NCI-H345 treated with DMSO at 0.1 percent for 48 hours (cell line): ENCODE results near the gene PNLIPRP2.

Source experiments
- DNase-seq: peaks from one replicate; lab custom pipeline; 2025; ENCODE audit not compliant: unreplicated experiment; lab: John Stamatoyannopoulos, UW

The PNLIPRP2 gene

GRCh38 chr10:116620423-116621400 is at the start of gene PNLIPRP2:
TSS of gene PNLIPRP2 (plus strand) at chr10:116620953.
- no peak for DNase-seq

DNA sequence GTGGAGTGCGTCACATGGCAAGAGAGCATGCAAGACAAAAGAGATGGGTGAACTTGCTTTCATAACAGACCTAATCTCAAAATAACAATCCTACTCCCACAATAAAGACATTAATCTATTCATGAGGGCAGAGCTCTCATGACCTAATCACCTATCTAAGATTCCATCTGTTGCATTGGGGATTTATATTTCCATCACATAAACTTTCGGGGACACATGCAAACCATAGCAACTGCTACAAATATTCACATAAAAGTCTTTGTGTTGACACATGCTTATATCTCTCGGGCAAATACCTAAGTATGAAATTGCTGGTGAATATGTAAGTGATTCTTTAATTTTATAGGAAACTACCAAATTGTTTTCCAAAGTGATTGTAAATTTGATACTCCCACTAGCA is 46.0 kb upstream of the PNLIPRP2 start:
- no peak for DNase-seq

GRCh38 chr10:116587878-116588591 is 32.7 kb upstream of the PNLIPRP2 start:
- no peak for DNase-seq

DNA sequence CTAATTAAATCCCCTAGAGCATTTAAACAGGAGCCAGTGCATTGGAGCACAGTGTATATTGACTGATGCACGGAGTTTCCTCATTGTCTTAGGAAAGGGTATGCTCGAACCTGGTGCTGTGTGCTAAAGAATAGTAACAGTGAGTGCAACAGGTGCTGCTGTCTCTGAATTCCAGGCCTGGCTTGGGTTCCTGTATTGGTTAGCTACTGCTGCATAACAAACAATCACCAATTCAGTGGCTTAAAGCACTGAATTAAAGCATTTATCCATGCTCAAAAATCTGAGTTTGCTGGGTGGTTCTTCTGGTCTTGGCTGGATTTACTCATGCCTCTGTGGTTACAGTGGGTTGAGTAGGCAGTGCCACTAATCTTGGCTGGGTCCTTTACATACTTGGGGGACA is 31.8 kb upstream of the PNLIPRP2 start:
- no peak for DNase-seq

DNA sequence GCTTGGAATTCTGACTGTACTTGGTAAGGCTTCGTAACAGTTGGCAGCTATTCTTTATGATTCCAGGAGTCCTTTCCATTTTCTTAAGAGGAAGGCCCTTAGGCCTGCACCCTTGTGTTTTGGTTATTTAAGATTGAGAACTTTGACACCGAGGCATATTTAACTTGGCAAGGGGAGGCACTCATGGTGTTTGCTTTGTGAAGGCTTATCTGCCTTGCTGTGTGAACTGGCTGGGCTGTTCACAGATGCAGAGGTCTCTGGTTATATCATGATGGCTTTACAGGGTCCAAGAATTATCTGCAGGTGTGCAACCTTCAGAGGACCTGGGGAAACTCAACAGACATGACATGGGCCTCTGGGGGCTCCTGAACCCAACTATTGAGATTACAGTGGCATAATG is 30.8 kb upstream of the PNLIPRP2 start:
- no peak for DNase-seq

DNA sequence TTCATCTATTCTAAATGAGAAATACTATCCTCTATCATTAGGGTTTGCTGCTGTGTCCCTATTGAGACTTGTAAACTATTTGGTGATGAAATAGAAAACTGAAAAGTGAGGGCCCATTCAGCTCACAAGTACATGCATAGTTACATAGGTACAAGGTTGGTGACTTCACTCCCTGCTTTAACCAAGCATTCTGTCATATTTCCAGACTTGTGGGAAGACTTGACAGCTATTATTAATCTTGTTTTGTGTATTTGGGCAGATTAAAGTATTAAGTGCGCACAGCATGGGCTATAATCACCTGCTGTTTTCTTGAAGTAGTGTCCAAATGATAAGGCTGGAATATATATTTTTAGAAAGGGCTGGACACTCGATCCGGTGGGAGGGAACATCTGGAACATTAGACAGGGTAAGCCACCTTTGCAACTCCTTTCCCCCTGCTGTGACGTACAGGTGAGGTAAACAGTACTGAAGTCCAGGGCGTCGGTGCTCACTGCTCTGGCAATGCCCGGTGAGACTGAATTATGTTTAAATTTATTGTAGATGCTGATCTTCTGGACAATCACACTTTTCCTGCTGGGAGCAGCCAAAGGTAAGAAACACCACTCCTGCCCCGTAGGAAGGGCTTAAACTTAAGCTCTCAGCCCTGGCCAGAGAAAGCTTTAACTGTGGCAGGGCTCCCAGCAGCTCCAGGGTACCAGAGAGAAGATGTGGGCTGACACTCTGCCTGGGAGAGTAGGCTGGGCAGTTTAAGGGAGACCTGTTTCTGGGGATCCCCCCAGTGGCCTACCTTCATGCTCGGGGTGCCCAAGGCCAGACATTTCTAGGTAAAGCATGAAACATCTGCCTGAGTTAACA is 29.9 kb upstream of the PNLIPRP2 start, which contains the start of gene PNLIPRP1:
Gene PNLIPRP1, plus strand, starts transcription at position 370 of the 855 bp plus-strand sequence. Its CDS starts 171 bp downstream, at position 541.
- no peak for DNase-seq

GRCh38 chr10:116593139-116593740 is 27.5 kb upstream of the PNLIPRP2 start:
- DNase-seq, result no peak

DNA sequence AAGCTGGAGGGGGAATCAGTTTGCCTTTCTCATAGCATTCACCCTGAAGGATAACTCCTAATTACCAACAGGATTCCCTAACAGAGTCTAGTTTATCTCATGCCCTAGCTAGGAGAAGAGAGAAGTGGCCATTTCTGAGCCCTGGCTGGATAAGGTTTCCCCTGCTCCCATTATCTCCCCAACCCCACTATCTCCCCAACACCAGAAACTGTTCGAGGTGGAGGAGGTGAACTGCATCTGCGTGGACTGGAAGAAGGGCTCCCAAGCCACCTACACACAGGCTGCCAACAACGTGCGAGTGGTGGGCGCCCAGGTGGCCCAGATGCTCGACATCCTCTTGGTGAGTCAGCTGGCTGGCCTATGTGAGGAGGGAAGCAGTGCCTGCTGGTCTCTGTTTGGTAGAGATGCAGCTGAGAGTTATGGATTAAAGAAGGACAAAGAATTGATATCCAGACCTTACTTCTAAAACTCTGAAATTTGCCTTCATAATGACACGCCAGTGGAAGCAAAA is 26.2 kb upstream of the PNLIPRP2 start:
- DNase-seq, result no peak

- DNase-seq, result no peak
Observed at GRCh38 chr10:116596062-116596461, 24.7 kb upstream of the PNLIPRP2 start.

DNA sequence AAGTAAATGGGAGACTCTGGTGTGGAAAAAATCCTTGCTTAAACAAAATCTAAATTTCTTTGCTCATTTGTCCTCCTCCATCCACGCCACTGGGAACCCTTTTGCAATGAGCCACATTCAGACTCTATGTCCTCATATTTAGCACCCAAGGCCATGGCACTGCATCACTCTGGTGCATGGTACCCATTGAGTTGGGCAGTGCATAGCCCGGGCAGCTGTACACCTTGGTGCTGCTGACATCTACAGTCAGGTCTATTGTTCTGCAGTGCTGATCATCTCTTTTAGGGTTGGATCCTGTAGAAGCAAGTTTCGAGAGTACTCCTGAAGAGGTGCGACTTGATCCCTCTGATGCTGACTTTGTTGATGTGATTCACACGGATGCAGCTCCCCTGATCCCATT is 23.2 kb upstream of the PNLIPRP2 start:
- no peak for DNase-seq

DNA sequence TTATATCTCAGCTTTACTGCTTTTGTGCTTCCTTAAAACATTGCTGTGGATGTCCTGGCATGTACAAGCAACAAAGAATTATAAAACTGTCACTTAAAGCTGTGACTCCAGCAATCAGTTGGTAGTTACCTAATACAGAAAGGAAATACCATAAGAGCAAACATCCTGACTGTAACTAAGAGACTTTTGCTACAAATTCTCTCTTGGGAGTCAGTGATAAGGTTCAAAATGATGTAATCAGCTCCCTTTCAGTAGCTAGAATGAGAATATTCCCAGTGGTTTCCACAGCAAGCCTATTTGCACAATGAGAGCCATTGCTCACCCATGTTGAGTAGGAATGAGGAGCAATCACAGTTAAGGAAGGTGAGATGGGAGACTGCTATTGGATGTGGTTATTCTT is 22.4 kb upstream of the PNLIPRP2 start:
- no peak for DNase-seq

- no peak for DNase-seq
Observed at GRCh38 chr10:116599991-116600390, 20.8 kb upstream of the PNLIPRP2 start.

DNA sequence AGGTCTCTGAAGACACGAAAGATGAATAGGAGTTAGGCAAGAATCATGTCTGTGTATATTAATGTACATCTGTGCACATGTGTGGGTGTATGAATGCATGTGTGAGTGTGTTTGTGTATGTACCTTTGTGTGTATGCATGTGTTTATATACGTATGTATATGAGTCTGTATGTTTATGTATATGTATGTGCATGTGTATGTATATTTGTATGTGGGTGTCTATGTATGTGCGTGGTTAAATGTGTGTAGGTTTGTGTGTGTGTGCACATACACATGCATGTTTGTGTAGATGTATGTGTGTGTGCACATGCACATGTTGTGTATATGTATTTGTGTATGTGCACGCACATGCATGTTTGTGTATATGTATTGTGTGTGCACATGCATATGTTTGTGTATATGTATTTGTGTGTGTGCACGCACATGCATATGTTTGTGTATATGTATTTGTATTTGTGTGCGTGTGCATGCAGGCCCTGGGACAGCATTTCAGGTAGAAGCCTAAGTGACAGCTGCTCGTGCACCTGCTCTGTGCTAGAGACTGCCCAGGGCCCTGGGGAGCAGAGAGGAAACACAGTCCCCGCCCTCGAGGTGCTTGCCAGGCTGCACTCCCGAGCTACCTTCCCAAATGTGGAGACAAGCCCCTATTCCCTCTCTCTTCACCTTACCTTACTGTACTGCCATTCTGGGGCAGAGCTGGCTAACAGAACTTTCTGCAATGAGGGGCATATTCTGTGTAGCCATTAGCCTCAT is 17.9 kb upstream of the PNLIPRP2 start:
- no peak for DNase-seq

DNA sequence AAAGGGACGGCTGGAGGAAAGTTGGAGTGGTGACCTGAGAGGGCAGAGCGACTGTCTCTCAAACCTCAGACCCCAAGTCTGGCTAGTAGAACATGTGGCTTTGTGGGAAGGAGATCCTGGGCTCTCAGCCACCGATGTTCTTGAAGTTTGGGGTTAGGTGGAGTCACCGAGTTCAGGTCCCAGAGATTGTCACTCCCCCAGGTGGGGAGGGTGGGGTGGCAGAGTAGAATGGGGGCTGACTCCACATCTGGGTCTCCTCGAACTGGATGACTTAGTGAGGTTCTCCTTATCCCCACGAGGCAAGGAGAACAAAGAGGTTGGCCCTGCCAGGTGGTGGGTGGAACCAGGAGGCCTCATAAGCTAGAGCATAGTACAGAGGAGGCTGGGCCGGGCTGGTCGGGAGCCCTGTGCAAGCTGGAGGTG is 14.7 kb upstream of the PNLIPRP2 start:
- no peak for DNase-seq

DNA sequence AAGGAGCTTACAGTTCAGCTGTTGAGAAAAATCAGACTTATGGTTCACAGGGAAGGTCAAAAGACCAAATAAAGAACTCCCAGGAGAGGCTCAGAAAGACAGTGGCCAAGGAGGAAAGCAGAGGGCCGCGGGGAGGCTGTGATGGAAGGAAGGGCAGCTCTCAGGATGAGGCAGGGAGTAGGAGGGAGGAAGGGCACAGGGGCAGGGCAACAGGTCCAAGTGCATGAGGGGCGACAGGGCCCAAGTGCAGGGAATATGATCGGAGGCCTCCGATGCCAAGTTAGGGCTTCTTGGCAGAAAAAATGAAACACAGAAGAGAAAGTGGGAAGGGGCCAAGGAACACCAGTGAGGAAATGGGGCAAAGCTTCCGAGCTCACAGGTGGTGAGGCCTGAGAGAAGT is 13.4 kb upstream of the PNLIPRP2 start:
- DNase-seq, result no peak

GRCh38 chr10:116608686-116609594 is 11.8 kb upstream of the PNLIPRP2 start:
- no peak for DNase-seq

DNA sequence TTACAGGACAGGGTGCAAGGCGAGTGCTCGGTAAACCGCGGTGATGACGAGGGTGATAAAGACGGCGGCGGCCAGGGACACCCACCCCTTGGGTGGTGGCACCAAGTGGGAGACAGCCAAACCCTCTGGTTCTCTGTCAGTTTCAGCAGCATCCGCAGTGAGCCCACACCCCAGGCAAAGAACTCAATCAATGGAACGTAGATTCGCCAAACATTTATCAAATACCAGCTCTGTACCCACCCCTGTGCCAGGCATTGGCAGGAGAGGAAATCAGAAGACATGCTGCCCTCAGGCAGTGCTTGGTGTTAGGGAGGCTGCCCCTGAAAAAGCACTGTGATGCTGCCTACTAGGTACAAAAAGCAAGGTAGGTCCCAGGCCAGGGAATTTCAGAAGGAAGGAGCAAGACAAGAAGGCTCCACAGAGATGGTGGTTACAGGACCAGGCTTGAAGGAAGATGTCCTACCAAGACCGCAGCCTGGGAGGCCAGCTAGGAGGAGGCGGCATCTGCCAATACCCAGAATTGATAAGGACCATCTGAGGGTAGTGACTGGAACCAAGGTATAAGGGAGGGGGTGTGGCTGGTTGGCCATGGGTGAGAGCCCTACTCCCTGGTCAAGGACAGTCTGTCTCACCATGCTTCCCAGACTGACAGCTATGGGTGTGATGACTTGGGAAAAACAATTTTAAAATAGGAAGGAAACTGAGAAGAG is 10.2 kb upstream of the PNLIPRP2 start:
- DNase-seq, result no peak

GRCh38 chr10:116611153-116611545 is 9.6 kb upstream of the PNLIPRP2 start:
- no peak for DNase-seq
